HepG2 (cell line): Measurements from ENCODE around the gene ACVR1C. TPM values are rescaled to one million over a fixed set of nuclear protein-coding genes. Genes with fewer than 3 reads are reported as not detected.

Source experiments
- ATAC-seq: fragments of 200-7000 bp; cut with Tn5 transposase; 3 replicates; pipeline ENCODE4 v1.9.1; 2020; ENCODE audit warnings: mild to moderate bottlenecking, moderate library complexity
- BruUV-seq: library from RNA; stranded (reverse); fragments of 400-500 nt; replicated peaks from 2 replicates; lab custom pipeline; 2021; lab: Mats Ljungman, UMichigan
- CTCF ChIA-PET: fragments of 300-600 bp; formaldehyde crosslinking; extraction: SDS; loops from one replicate; lab custom pipeline; 2021; ENCODE audit warnings: low total read pairs, inconsistent platforms, low intra/inter-chr PET ratio; lab: Yijun Ruan, JAX
- POLR2A ChIA-PET: fragments of 350-600 bp; sonication (Branson Sonifier 250); formaldehyde crosslinking; loops from one replicate; lab custom pipeline; 2020; ENCODE audit warnings: antibody characterized with exemption, inconsistent platforms; lab: Yijun Ruan, JAX
- DNase-seq: peaks from one replicate; pipeline ENCODE4 v3.0.0-alpha.2; 2015; ENCODE audit warnings: low spot score
- FAIRE-seq: peaks from 3 replicates; lab custom pipeline; 2011; peaks lifted over from hg19 to GRCh38; lab: Jason Lieb, UNC
- H2AFZ ChIP-seq: one replicate; pipeline ENCODE4 v1.6.1; 2011; ENCODE audit warnings: low read length, inconsistent platforms
- H3K27ac ChIP-seq: fragments of 300-600 bp; 3 replicates; pipeline ENCODE4 v1.8.0; 2011; ENCODE audit warnings: mixed run types, mild to moderate bottlenecking, mixed read lengths, low read length, inconsistent platforms; ENCODE audit not compliant: insufficient read depth; ENCODE audit errors: extremely low read length
- H3K27me3 ChIP-seq, 2 experiments: fragments of 200-600 bp in 1 of 2; 2 replicates in 1 of 2; 3 replicates in 1 of 2; pipeline versions ENCODE4 v1.6.0 to v1.8.0; 2011; ENCODE audit warnings: low read length in 2 of 2, mild to moderate bottlenecking in 2 of 2, moderate library complexity in 2 of 2, inconsistent platforms in 1 of 2; ENCODE audit not compliant: insufficient read depth in 2 of 2, control insufficient read depth in 1 of 2
- H3K36me3 ChIP-seq, 2 experiments: fragments of 200-600 bp in 1 of 2; replicated peaks in 1 of 2; 2 replicates in 1 of 2; 3 replicates in 1 of 2; pipeline versions ENCODE4 v1.5.1 to v1.8.0; 2011; ENCODE audit warnings: low read length in 2 of 2, inconsistent platforms in 1 of 2; ENCODE audit not compliant: insufficient read depth in 2 of 2, control insufficient read depth in 1 of 2
- H3K4me1 ChIP-seq: 2 replicates; pipeline ENCODE4 v1.5.1; 2012; ENCODE audit warnings: low read length, inconsistent platforms; ENCODE audit not compliant: insufficient read depth
- H3K4me2 ChIP-seq: 2 replicates; pipeline ENCODE4 v1.6.0; 2011; ENCODE audit warnings: low read depth, low read length, inconsistent platforms
- H3K4me3 ChIP-seq, 3 experiments: fragments of 200-600 bp in 1 of 3; sonication (generic), shearing (Covaris generic) in 1 of 3; replicated peaks in 1 of 3; 2 replicates each; pipeline ENCODE4 v1.5.1; 2011 to 2016; ENCODE audit warnings: low read length in 3 of 3, inconsistent platforms in 2 of 3, low read depth in 2 of 3, mild to moderate bottlenecking in 2 of 3, control low read depth in 1 of 3, mixed read lengths in 1 of 3; ENCODE audit not compliant: insufficient read depth in 1 of 3
- H3K79me2 ChIP-seq: one replicate; pipeline ENCODE4 v1.6.1; 2011; ENCODE audit warnings: low read length, inconsistent platforms; ENCODE audit not compliant: insufficient read depth
- H3K9ac ChIP-seq: 2 replicates; pipeline ENCODE4 v1.6.0; 2011; ENCODE audit warnings: mild to moderate bottlenecking, low read depth, low read length, inconsistent platforms; ENCODE audit not compliant: insufficient read depth
- H3K9me3 ChIP-seq: 2 replicates; pipeline ENCODE4 v1.5.1; 2012; ENCODE audit warnings: mild to moderate bottlenecking, low read length
- H4K20me1 ChIP-seq: 2 replicates; pipeline ENCODE4 v1.6.0; 2011; ENCODE audit warnings: inconsistent platforms, mild to moderate bottlenecking, low read length, moderate library complexity; ENCODE audit not compliant: insufficient read depth
- BRCA1 ChIP-seq: sonication (generic); formaldehyde crosslinking; IDR thresholded peaks from 2 replicates; pipeline ENCODE4 v1.4.0; 2020; ENCODE audit warnings: missing genetic modification reagents
- CHD4 ChIP-seq: fragments of 200-600 bp; sonication (generic); IDR thresholded peaks from 2 replicates; pipeline ENCODE4 v1.7.0; 2017; ENCODE audit warnings: mild to moderate bottlenecking, low read length, borderline replicate concordance
- GATA4 ChIP-seq: sonication (generic); IDR thresholded peaks from 2 replicates; pipeline ENCODE4 v1.6.1; 2016; ENCODE audit warnings: antibody characterized with exemption, low read depth, borderline replicate concordance
- SMARCC2 ChIP-seq: fragments of 450-650 bp; IDR thresholded peaks from 2 replicates; pipeline ENCODE4 v1.6.1; 2017; ENCODE audit warnings: antibody characterized with exemption, mild to moderate bottlenecking
- SMC3 ChIP-seq: IDR thresholded peaks from 2 replicates; pipeline ENCODE4 v1.6.1; 2011; ENCODE audit warnings: low read length, improper control_type of control experiment
- SP140L ChIP-seq: sonication (generic); formaldehyde crosslinking; IDR thresholded peaks from 2 replicates; pipeline ENCODE4 v1.4.0; 2020; ENCODE audit warnings: missing genetic modification reagents, borderline replicate concordance
- ZFP37 ChIP-seq: sonication (generic); formaldehyde crosslinking; IDR thresholded peaks from 2 replicates; pipeline ENCODE4 v1.4.0; 2020; ENCODE audit warnings: missing genetic modification reagents, borderline replicate concordance
- ZNF484 ChIP-seq: sonication (generic); formaldehyde crosslinking; IDR thresholded peaks from 2 replicates; pipeline ENCODE4 v1.5.1; 2020; ENCODE audit warnings: mild to moderate bottlenecking, low read depth, missing genetic modification reagents, borderline replicate concordance
- ZNF563 ChIP-seq: sonication (generic); formaldehyde crosslinking; IDR thresholded peaks from 2 replicates; pipeline ENCODE4 v1.8.0; 2022; ENCODE audit warnings: mild to moderate bottlenecking, moderate library complexity, missing genetic modification reagents
- ZNF780A ChIP-seq: sonication (generic); formaldehyde crosslinking; IDR thresholded peaks from 2 replicates; pipeline ENCODE4 v1.8.0; 2022; ENCODE audit warnings: mild to moderate bottlenecking, missing genetic modification reagents, moderate library complexity
- in situ Hi-C: cut with HindIII; loops from 2 replicates; pipeline ENCODE4 v1.10.0; 2017; ENCODE audit warnings: low pct_unique_long_range_greater_than_20kb; ENCODE audit not compliant: extremely low pct_ligation_motif_present
- intact Hi-C: fragments of 100-400 bp; cut with micrococcal nuclease; formaldehyde crosslinking; loops from one replicate; pipeline ENCODE4 v1.10.0; 2022; ENCODE audit not compliant: unreplicated experiment
- polyA plus RNA-seq, 8 experiments: library from polyadenylated mRNA; depleted of rRNA in 3 of 8; stranded (reverse) in 7 of 8; unstranded in 1 of 8; fragments of >200 nt; fragmentation: Illumina TruSeq in 4 of 8; extraction: Trizol in 4 of 8; gene quantifications; 2 replicates each; pipeline versions ENCODE4 v1.2.1 to v1.2.3, GENCODE V29; 2011 to 2016; ENCODE audit warnings: low read depth in 4 of 8, missing spikeins in 1 of 8, mixed read lengths in 1 of 8; ENCODE audit not compliant: insufficient read depth in 1 of 8
- total RNA-seq, 5 experiments: library from RNA; depleted of rRNA; stranded (reverse); fragments of >200 nt; fragmentation: Illumina TruSeq; extraction: Trizol; gene quantifications; 2 replicates each; pipeline ENCODE4 v1.2.3, GENCODE V29; 2016; ENCODE audit warnings: low read depth in 1 of 5
- TF ChIP-seq, protein P1 (sequence below): sonication (generic); formaldehyde crosslinking; IDR thresholded peaks from 2 replicates; pipeline ENCODE4 v1.5.1; 2020; ENCODE audit warnings: mild to moderate bottlenecking, missing genetic modification reagents, moderate library complexity
- TF ChIP-seq, protein P2 (sequence below): sonication (generic); formaldehyde crosslinking; IDR thresholded peaks from 2 replicates; pipeline ENCODE4 v1.4.0; 2020; ENCODE audit warnings: missing genetic modification reagents, mild to moderate bottlenecking, borderline replicate concordance
- TF ChIP-seq, protein P3 (sequence below): sonication (generic); formaldehyde crosslinking; IDR thresholded peaks from 2 replicates; pipeline ENCODE4 v1.4.0; 2020; ENCODE audit warnings: missing genetic modification reagents, low read depth, mild to moderate bottlenecking, borderline replicate concordance

ACVR1C gene
- total and polyA plus RNA-seq, 2 of the 13 experiments (the other 11 are each of a cell fraction or from before 2014, with no cell fraction given) = 0.05 to 1.0 TPM

DNA sequence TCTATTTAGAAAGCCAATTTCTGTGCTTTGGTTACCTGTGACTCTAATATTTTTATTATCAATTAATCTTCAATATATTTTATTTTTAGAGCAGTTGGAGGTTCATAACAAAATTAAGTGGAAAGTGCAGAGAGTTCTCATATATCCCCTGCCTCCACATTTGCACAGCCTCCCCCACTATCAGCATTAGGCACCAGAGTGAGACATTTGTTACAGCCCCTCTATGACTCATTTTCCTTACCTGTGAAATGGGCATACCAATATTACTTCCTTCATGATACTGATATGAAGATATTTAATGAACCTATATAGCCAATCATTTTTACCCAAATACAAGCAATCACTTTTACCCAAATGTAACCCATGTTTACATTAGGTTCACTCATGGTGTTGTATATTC is 150.7 kb downstream of the ACVR1C start:
- Histone ChIP-seq H3K36me3 (no peaks in the 10 kb centered on the region), H3K4me2 (no peak overlapping the region), H3K9me3 (no peaks in the 10 kb centered on the region), H3K4me3 (no peak overlapping the region), H3K9ac (no peak overlapping the region), H3K79me2 (no peaks in the 10 kb centered on the region), H3K27me3 (no peaks in the 10 kb centered on the region), H3K4me1 (no peaks in the 10 kb centered on the region), H4K20me1 (no peaks in the 10 kb centered on the region), H2AFZ (no peak overlapping the region), H3K27ac (no peak overlapping the region)
- DNase-seq (no peak), ATAC-seq (no peak), FAIRE-seq (no peak)
- TF ChIP-seq, protein P1, sequence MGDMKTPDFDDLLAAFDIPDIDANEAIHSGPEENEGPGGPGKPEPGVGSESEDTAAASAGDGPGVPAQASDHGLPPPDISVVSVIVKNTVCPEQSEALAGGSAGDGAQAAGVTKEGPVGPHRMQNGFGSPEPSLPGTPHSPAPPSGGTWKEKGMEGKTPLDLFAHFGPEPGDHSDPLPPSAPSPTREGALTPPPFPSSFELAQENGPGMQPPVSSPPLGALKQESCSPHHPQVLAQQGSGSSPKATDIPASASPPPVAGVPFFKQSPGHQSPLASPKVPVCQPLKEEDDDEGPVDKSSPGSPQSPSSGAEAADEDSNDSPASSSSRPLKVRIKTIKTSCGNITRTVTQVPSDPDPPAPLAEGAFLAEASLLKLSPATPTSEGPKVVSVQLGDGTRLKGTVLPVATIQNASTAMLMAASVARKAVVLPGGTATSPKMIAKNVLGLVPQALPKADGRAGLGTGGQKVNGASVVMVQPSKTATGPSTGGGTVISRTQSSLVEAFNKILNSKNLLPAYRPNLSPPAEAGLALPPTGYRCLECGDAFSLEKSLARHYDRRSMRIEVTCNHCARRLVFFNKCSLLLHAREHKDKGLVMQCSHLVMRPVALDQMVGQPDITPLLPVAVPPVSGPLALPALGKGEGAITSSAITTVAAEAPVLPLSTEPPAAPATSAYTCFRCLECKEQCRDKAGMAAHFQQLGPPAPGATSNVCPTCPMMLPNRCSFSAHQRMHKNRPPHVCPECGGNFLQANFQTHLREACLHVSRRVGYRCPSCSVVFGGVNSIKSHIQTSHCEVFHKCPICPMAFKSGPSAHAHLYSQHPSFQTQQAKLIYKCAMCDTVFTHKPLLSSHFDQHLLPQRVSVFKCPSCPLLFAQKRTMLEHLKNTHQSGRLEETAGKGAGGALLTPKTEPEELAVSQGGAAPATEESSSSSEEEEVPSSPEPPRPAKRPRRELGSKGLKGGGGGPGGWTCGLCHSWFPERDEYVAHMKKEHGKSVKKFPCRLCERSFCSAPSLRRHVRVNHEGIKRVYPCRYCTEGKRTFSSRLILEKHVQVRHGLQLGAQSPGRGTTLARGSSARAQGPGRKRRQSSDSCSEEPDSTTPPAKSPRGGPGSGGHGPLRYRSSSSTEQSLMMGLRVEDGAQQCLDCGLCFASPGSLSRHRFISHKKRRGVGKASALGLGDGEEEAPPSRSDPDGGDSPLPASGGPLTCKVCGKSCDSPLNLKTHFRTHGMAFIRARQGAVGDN (CRISPR knock-in tag) = no peak
- TF ChIP-seq GATA4 = no peak
- TF ChIP-seq, protein P2, sequence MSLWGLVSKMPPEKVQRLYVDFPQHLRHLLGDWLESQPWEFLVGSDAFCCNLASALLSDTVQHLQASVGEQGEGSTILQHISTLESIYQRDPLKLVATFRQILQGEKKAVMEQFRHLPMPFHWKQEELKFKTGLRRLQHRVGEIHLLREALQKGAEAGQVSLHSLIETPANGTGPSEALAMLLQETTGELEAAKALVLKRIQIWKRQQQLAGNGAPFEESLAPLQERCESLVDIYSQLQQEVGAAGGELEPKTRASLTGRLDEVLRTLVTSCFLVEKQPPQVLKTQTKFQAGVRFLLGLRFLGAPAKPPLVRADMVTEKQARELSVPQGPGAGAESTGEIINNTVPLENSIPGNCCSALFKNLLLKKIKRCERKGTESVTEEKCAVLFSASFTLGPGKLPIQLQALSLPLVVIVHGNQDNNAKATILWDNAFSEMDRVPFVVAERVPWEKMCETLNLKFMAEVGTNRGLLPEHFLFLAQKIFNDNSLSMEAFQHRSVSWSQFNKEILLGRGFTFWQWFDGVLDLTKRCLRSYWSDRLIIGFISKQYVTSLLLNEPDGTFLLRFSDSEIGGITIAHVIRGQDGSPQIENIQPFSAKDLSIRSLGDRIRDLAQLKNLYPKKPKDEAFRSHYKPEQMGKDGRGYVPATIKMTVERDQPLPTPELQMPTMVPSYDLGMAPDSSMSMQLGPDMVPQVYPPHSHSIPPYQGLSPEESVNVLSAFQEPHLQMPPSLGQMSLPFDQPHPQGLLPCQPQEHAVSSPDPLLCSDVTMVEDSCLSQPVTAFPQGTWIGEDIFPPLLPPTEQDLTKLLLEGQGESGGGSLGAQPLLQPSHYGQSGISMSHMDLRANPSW (CRISPR knock-in tag) = no peak
- TF ChIP-seq, protein P3, sequence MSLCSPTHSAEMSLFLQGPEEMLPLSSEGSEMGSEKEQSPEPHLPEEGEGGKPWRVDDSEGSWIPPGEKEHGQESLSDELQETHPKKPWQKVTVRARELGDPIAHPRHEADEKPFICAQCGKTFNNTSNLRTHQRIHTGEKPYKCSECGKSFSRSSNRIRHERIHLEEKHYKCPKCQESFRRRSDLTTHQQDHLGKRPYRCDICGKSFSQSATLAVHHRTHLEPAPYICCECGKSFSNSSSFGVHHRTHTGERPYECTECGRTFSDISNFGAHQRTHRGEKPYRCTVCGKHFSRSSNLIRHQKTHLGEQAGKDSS (CRISPR knock-in tag) = no peak
- TF ChIP-seq SMARCC2 = no peak
- TF ChIP-seq ZNF780A (CRISPR knock-in tag) = no peak
- TF ChIP-seq SP140L (CRISPR knock-in tag) = no peak
- no peak for TF ChIP-seq SMC3
- no peak for TF ChIP-seq ZNF484
- no peak for TF ChIP-seq ZFP37 (CRISPR knock-in tag)
- no peak for TF ChIP-seq ZNF563
- no peak for TF ChIP-seq BRCA1 (CRISPR knock-in tag)
- no peak for TF ChIP-seq CHD4
- intact Hi-C loops (no loop called here), in situ Hi-C loops (loop anchor here (25.0 kb wide), 1 partner anchor 284 kb away; no protein-coding TSS in a partner anchor)
- BruUV-seq = no TSS peak
- POLR2A ChIA-PET = no interaction called here
- CTCF ChIA-PET = no interaction called here
